Immature natural killer cell (primary cell): ENCODE measurements around the gene GLYR1. TPM values are rescaled to one million over a fixed set of nuclear protein-coding genes. Genes with fewer than 3 reads are reported as not detected.
"Not testable (repeated sequence)": the region's sequence is repeated elsewhere in the genome, so short reads cannot be mapped to it uniquely, and the experiment has no call there.

ENCODE experiments used
- DNase-seq, 3 donors: peaks; one replicate each; pipeline ENCODE4 v3.0.0; 2022; ENCODE audit warnings: mixed read lengths in 1 of 3
- H3K27ac Mint-ChIP-seq, 6 donors: one replicate each; pipeline ENCODE4 v1.8.0; 2020; ENCODE audit warnings: mixed read lengths in 6 of 6, mild to moderate bottlenecking in 5 of 6, inconsistent platforms in 4 of 6, moderate library complexity in 3 of 6
- H3K27me3 Mint-ChIP-seq, 3 donors: one replicate each; pipeline ENCODE4 v1.8.0; 2020 to 2021; ENCODE audit warnings: low read depth in 3 of 3, mild to moderate bottlenecking in 3 of 3, mixed read lengths in 3 of 3, moderate library complexity in 3 of 3, inconsistent platforms in 1 of 3
- H3K36me3 Mint-ChIP-seq, 3 donors: one replicate each; pipeline ENCODE4 v1.8.0; 2020; ENCODE audit warnings: mixed read lengths in 3 of 3, inconsistent platforms in 2 of 3, mild to moderate bottlenecking in 2 of 3
- H3K4me1 Mint-ChIP-seq, 2 donors: one replicate each; pipeline ENCODE4 v1.8.0; 2020; ENCODE audit warnings: inconsistent platforms in 2 of 2, mild to moderate bottlenecking in 2 of 2, mixed read lengths in 2 of 2, moderate library complexity in 1 of 2
- H3K4me3 Mint-ChIP-seq, 5 donors: one replicate each; pipeline ENCODE4 v1.8.0; 2020; ENCODE audit warnings: mild to moderate bottlenecking in 5 of 5, mixed read lengths in 5 of 5, inconsistent platforms in 3 of 5, moderate library complexity in 3 of 5
- H3K9me3 Mint-ChIP-seq, 6 donors: one replicate each; pipeline ENCODE4 v1.8.0; 2020; ENCODE audit warnings: mild to moderate bottlenecking in 6 of 6, mixed read lengths in 6 of 6, inconsistent platforms in 4 of 6, moderate library complexity in 3 of 6
- polyA plus RNA-seq, 3 donors: library from polyadenylated mRNA; unstranded; fragments of 300-500 nt; fragmentation: Illumina TruSeq; gene quantifications; one replicate each; pipeline ENCODE4 v1.2.3, GENCODE V29; 2021

The GLYR1 gene
- polyA plus RNA-seq: 10 to 100 TPM; 26.0 to 50.2 (median 27.9) TPM

- Mint-ChIP-seq H3K4me3 (peak within 1 kb of the TSS; percentile 90 to 96 (median 92)), H3K9me3 (no peaks in the 10 kb centered on the region), H3K27ac (peak within 1 kb of the TSS; percentile 84 to 96 (median 94)), H3K27me3 (peaks cover 2 to 18% (median 6%) of the 10 kb centered on the region in 3 donors), H3K36me3 (peaks cover 0 to 13% (median 0%) of the 10 kb centered on the region in 3 donors), H3K4me1 (peaks cover 56 to 68% of the 10 kb centered on the region in 2 donors)
- DNase-seq: peak; percentile 99
Observed at GRCh38 chr16:4846901-4847773, at the start of gene GLYR1, which contains the start of gene UBN1. Gene GLYR1 (minus strand): TSS chr16:4847288. CDS start chr16:4847265, 23 bp downstream. Gene UBN1 (plus strand): TSS chr16:4847481. CDS start chr16:4852918, 5,437 bp downstream.

- not testable (repeated sequence) for H3K36me3 Mint-ChIP-seq, H3K4me1 Mint-ChIP-seq, H3K9me3 Mint-ChIP-seq, H3K4me3 Mint-ChIP-seq, DNase-seq, H3K27me3 Mint-ChIP-seq, H3K27ac Mint-ChIP-seq
Observed at GRCh38 chr16:4896761-4897160, 49.7 kb upstream of the GLYR1 start.

GRCh38 chr16:4895366-4895765, 48.3 kb upstream of the GLYR1 start:
- H3K36me3 Mint-ChIP-seq: no peaks in the 10 kb centered on the region
- peaks cover 0 to 2% of the 10 kb centered on the region in 2 donors for H3K4me1 Mint-ChIP-seq
- H3K27me3 Mint-ChIP-seq: peaks cover 0 to 8% (median 2%) of the 10 kb centered on the region in 3 donors
- no peak overlapping the region for H3K4me3 Mint-ChIP-seq
- no peak overlapping the region for H3K27ac Mint-ChIP-seq
- no peaks in the 10 kb centered on the region for H3K9me3 Mint-ChIP-seq
- no peak for DNase-seq

GRCh38 chr16:4894276-4895150, 47.4 kb upstream of the GLYR1 start:
- Mint-ChIP-seq H3K4me1 (peaks cover 0 to 2% of the 10 kb centered on the region in 2 donors), H3K27me3 (peaks cover 0 to 8% (median 2%) of the 10 kb centered on the region in 3 donors), H3K4me3 (no peak overlapping the region), H3K27ac (no peak overlapping the region), H3K36me3 (no peaks in the 10 kb centered on the region), H3K9me3 (no peaks in the 10 kb centered on the region)
- no peak for DNase-seq

DNA sequence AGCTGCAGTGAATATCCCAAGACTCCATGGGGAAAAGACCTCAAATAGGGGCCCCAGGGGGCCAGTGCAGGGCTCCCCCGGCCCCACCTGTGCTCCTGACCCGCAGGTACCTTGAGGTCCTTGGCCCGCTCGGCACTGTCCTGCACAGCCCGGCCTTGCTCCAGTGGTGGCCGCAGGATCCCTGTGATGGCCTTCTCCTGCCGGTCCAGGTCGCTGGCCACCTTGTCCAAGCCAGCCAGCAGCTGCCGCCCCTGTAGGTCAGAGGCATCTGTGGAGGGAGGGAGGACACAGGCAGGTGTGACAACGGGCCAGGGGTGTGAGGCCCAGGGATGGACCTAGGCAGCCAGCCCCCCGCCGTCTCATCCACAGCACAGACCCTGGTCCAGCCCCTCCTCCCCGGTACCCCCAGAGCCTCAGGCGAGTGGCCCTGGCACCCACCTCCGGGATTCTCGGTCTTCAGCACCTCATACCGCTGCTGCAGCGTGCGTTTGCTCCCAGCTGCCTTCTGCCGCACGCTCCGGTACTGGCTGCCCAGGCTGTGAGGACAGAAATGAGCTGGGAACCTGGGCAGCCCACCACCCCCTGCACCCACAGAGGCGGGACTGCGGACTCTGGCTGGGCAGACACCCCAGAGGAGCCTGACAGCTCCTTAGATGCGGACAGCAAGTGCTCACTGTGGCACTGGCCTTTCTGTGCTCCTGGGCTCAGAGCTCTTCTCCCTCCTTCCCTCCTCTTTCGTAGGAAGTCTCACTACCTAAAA, 46.2 kb upstream of the GLYR1 start:
- no peaks in the 10 kb centered on the region for H3K36me3 Mint-ChIP-seq
- no peak overlapping the region for H3K27ac Mint-ChIP-seq
- H3K4me3 Mint-ChIP-seq: no peak overlapping the region
- H3K4me1 Mint-ChIP-seq: peaks cover 0 to 2% of the 10 kb centered on the region in 2 donors
- no peaks in the 10 kb centered on the region for H3K9me3 Mint-ChIP-seq
- DNase-seq: no peak
- H3K27me3 Mint-ChIP-seq: peaks cover 0 to 6% (median 2%) of the 10 kb centered on the region in 3 donors

GRCh38 chr16:4892361-4893102, 45.4 kb upstream of the GLYR1 start:
- DNase-seq: no peak
- peaks cover 0 to 4% (median 1%) of the 10 kb centered on the region in 3 donors for H3K27me3 Mint-ChIP-seq
- H3K9me3 Mint-ChIP-seq: no peaks in the 10 kb centered on the region
- H3K36me3 Mint-ChIP-seq: no peaks in the 10 kb centered on the region
- H3K4me1 Mint-ChIP-seq: peaks cover 0 to 2% of the 10 kb centered on the region in 2 donors
- no peak overlapping the region for H3K4me3 Mint-ChIP-seq
- no peak overlapping the region for H3K27ac Mint-ChIP-seq

DNA sequence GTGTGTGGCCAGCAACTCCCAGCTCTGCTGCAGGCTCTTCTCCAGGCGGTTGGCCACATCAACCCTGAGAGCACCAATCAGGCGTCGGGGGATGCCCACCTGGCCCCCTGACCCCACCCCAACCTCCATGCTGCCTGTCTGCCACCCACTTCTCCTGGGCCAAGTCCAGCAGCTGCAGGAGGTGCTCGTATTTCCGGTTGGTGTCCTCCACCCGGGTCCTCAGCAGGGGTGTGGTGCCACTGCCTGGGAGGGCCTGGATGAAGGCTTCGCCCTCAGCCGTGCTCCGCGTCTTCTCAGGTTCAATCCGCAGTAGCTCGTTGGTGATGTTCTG, 44.8 kb upstream of the GLYR1 start:
- Mint-ChIP-seq H3K4me1 (peaks cover 0 to 2% of the 10 kb centered on the region in 2 donors), H3K9me3 (no peaks in the 10 kb centered on the region), H3K36me3 (no peaks in the 10 kb centered on the region), H3K4me3 (no peak overlapping the region), H3K27me3 (peaks cover 0 to 4% (median 1%) of the 10 kb centered on the region in 3 donors), H3K27ac (no peak overlapping the region)
- DNase-seq: no peak

GRCh38 chr16:4891097-4891885, 44.2 kb upstream of the GLYR1 start:
- Mint-ChIP-seq H3K4me1 (peaks cover 0 to 2% of the 10 kb centered on the region in 2 donors), H3K36me3 (peaks cover 0 to 3% (median 0%) of the 10 kb centered on the region in 3 donors), H3K27me3 (peaks cover 0 to 3% (median 1%) of the 10 kb centered on the region in 3 donors), H3K27ac (peak overlapping the region in 1 of 6 donors; percentile 30), H3K4me3 (no peak overlapping the region), H3K9me3 (no peaks in the 10 kb centered on the region)
- DNase-seq: no peak

GRCh38 chr16:4890686-4891085, 43.6 kb upstream of the GLYR1 start:
- H3K4me1 Mint-ChIP-seq: peaks cover 0 to 4% of the 10 kb centered on the region in 2 donors
- peaks cover 0 to 1% (median 0%) of the 10 kb centered on the region in 3 donors for H3K27me3 Mint-ChIP-seq
- H3K9me3 Mint-ChIP-seq: no peaks in the 10 kb centered on the region
- no peak overlapping the region for H3K4me3 Mint-ChIP-seq
- peaks cover 0 to 9% (median 3%) of the 10 kb centered on the region in 3 donors for H3K36me3 Mint-ChIP-seq
- no peak for DNase-seq
- H3K27ac Mint-ChIP-seq: peak overlapping the region in 1 of 6 donors; percentile 30

DNA sequence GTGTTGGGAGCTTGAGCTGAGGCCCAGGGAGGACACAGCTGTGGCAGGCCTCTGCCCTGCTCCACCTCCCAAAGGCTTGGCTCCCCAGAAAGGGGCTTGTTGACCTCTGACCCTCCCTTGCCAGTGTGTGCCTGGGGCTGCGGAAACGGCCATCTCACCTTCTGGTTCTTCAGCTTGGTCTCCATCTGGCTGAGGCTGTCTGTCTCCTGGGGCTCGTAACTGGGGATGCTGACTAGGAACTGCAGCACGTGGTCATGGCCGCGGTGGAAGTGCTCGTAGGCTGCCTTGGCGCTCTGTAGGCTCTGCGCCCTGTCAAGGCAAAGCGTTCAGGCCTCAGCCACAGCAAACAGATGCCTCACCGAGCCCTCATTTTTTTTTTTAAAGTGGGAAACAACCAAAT, 42.9 kb upstream of the GLYR1 start:
- peaks cover 0 to 1% (median 0%) of the 10 kb centered on the region in 3 donors for H3K27me3 Mint-ChIP-seq
- peaks cover 0 to 4% of the 10 kb centered on the region in 2 donors for H3K4me1 Mint-ChIP-seq
- no peak overlapping the region for H3K27ac Mint-ChIP-seq
- no peak overlapping the region for H3K4me3 Mint-ChIP-seq
- no peak for DNase-seq
- H3K9me3 Mint-ChIP-seq: no peaks in the 10 kb centered on the region
- H3K36me3 Mint-ChIP-seq: peaks cover 3 to 14% (median 7%) of the 10 kb centered on the region in 3 donors

DNA sequence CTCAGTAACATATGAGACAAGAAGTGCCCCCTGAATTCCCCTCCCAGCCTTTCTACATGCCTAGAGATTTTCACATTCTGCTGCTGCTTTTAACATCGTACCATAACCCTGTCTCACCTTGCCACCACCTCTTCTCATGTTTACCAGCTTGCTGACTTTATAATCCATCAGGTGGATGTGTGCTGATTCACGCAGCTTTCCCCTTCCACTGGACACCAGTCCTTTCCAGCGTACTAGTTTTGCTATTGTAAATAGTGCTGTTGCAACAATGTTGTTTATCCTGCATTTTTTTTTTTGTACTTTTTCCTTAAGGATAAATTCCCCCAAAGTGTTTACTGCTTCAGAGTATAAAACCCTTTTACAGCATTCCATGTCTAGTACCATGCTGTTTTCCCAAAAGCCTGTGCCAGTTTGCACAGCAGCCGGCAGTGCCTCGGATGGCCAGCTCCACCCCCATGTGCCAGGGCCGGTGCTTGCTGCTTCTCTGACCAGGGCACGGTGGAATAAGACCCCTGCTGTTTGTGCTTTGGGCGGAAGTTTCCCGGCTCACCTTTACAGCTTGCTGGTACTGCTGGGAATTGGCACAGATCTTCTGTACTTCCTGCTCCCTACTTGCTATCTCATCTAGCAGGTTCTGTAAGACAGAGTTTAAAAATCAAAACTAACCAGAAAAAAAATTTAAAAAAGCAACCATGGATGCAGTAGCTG, 41.5 kb upstream of the GLYR1 start:
- Mint-ChIP-seq H3K4me1 (peaks cover 0 to 4% of the 10 kb centered on the region in 2 donors), H3K36me3 (peaks cover 10 to 26% (median 15%) of the 10 kb centered on the region in 3 donors), H3K4me3 (no peak overlapping the region), H3K27ac (peak overlapping the region in 2 of 6 donors; percentile 14 to 25), H3K27me3 (peaks cover 0 to 1% (median 0%) of the 10 kb centered on the region in 3 donors), H3K9me3 (no peaks in the 10 kb centered on the region)
- DNase-seq: no peak
